ENCODE data around the gene TLR10. TPM values are rescaled to one million over a fixed set of nuclear protein-coding genes. Genes with fewer than 3 reads are reported as not detected.

The TLR10 gene
- total RNA-seq, 4 donors from 2014 or later: not detected

DNA sequence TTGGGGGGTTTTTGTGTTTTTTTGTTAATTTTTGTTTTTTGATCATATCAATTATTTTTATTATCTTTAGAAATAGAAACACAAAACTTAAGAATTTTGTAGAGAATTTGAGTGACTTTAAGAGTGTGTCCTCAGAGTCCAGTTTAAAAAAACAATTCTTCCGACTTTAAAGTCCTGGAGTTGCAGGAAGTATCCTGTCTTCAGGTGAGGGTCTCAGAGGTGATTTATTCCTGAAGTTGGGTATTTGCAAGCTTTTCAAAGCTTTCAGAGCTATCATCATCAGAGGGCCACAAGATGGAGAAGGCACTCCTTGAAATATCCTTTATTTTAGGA lies 23.0 kb downstream of the TLR10 start:
- ATAC-seq (no peak), DNase-seq (no peak)
- TF ChIP-seq, protein P1, sequence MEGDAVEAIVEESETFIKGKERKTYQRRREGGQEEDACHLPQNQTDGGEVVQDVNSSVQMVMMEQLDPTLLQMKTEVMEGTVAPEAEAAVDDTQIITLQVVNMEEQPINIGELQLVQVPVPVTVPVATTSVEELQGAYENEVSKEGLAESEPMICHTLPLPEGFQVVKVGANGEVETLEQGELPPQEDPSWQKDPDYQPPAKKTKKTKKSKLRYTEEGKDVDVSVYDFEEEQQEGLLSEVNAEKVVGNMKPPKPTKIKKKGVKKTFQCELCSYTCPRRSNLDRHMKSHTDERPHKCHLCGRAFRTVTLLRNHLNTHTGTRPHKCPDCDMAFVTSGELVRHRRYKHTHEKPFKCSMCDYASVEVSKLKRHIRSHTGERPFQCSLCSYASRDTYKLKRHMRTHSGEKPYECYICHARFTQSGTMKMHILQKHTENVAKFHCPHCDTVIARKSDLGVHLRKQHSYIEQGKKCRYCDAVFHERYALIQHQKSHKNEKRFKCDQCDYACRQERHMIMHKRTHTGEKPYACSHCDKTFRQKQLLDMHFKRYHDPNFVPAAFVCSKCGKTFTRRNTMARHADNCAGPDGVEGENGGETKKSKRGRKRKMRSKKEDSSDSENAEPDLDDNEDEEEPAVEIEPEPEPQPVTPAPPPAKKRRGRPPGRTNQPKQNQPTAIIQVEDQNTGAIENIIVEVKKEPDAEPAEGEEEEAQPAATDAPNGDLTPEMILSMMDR (IDR thresholded peaks at IDR 0.05 in 4 of 5, conservative IDR thresholded peaks at IDR 0.05 in 1 of 5): no peak
- no peak for TF ChIP-seq POLR2A (IDR thresholded peaks at IDR 0.05)
- Histone ChIP-seq H3K27ac (no peak overlapping the region), H3K4me3 (no peak overlapping the region), H3K27me3 (no peaks in the 10 kb centered on the region), H3K4me1 (no peaks in the 10 kb centered on the region), H3K36me3 (no peaks in the 10 kb centered on the region), H3K9me3 (no peaks in the 10 kb centered on the region)
- in situ Hi-C loops (cut with MboI; ENCODE audit: low sequenced_read_pairs in 4 of 4) (loop anchor here in 2 of 4 donors (5.0 to 25.0 kb wide), 2 partner anchors 98 to 378 kb away; partner anchors contain the start of gene TLR6 (in 2 of the 2)), intact Hi-C loops (cut with DNase I; ENCODE audit: low total_unique reads) (loop anchor here (2.0 to 5.0 kb wide), 3 partner anchors 23 to 375 kb away; partner anchors contain the start of genes TLR10 and TLR6)

DNA sequence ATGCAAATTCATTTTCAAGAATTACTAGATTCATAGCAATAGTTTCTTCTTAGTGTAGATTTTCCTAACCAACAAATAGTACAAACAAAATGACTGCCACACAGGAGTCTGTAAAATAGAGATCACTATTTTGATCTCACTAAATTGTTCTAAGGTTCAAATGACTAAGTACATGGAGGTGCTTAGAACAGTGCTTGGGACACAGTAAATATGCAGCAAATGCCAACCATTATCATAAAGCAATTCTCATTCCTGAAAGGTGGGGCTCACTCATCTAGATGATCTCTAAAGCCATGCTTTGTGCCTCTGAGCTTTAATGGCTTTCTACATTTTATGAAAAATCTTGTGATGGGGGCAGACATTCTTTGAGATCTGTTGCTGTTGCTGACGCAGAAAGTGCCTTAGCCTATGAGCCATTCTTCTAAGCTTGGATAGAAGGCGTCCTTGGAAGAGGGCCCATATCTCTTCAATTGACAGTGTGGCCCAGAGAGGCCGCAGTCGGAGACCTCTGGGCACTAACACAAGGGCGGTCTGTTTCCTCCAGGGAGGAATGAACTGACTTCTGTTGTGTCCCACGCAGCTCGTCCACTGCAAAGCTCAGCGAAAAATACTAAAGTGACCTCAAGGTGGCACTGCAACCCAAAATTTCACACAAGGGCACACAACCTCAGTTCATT lies 23.5 kb downstream of the TLR10 start:
- Histone ChIP-seq H3K27me3 (no peaks in the 10 kb centered on the region), H3K27ac (no peak overlapping the region), H3K4me1 (no peaks in the 10 kb centered on the region), H3K36me3 (no peaks in the 10 kb centered on the region), H3K9me3 (no peaks in the 10 kb centered on the region), H3K4me3 (no peak overlapping the region)
- intact Hi-C loops (cut with DNase I; ENCODE audit: low total_unique reads) (loop anchor here (2.0 to 5.0 kb wide), 3 partner anchors 24 to 376 kb away; partner anchors contain the start of genes TLR10 and TLR6), in situ Hi-C loops (cut with MboI; ENCODE audit: low sequenced_read_pairs in 4 of 4) (loop anchor here in 1 of 4 donors (5.0 to 25.0 kb wide), 2 partner anchors 98 to 378 kb away; partner anchors contain the start of gene TLR6)
- ATAC-seq (peak; percentile 50 to 62), DNase-seq (peak; percentile 23 to 24)
- no peak for TF ChIP-seq POLR2A (IDR thresholded peaks at IDR 0.05)
- TF ChIP-seq, protein P1 (IDR thresholded peaks at IDR 0.05 in 4 of 5, conservative IDR thresholded peaks at IDR 0.05 in 1 of 5): peak; percentile 28 to 66 (median 48)

DNA sequence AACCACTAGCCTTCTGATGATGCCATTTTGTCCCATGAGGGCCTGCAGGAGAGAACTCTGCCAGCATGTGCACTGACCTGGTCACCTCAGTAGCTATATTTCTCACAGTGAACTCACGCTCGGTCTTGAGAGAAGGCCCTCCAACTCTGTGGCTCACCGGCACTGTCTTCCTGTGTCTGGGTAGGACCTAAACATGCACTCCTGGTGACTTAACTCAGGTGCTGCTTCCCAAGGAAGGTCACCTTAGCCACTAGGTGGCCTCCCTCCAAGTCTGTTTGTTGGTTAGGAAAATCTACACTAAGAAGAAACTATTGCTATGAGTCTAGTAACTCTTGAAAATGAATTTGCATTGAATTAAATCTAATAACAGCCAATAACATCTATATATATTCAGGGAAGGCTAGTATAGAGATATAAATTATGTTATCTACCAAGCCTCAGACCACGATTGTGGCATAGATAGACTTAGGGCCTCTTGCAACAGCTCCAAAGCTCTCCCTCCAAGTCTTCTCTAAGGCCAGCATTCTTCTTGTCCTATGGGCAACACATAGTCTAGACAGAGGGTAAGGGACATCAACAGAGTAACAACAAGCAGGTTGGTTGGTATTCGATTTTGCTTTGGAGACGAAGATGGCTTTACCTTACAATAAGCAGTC lies 24.7 kb downstream of the TLR10 start:
- DNase-seq: no peak
- in situ Hi-C loops (cut with MboI; ENCODE audit: low sequenced_read_pairs in 4 of 4): loop anchor here in 1 of 4 donors (5.0 to 25.0 kb wide), 2 partner anchors 99 to 379 kb away; partner anchors contain the start of gene TLR6
- no peak overlapping the region for H3K27ac ChIP-seq
- no peaks in the 10 kb centered on the region for H3K27me3 ChIP-seq
- intact Hi-C loops (cut with DNase I; ENCODE audit: low total_unique reads): loop anchor here (2.0 to 5.0 kb wide), 3 partner anchors 25 to 377 kb away; partner anchors contain the start of genes TLR10 and TLR6
- no peak for TF ChIP-seq POLR2A (IDR thresholded peaks at IDR 0.05)
- TF ChIP-seq, protein P1 (IDR thresholded peaks at IDR 0.05 in 4 of 5, conservative IDR thresholded peaks at IDR 0.05 in 1 of 5): no peak
- H3K4me1 ChIP-seq: no peaks in the 10 kb centered on the region
- H3K9me3 ChIP-seq: no peaks in the 10 kb centered on the region
- ATAC-seq: no peak
- H3K36me3 ChIP-seq: no peaks in the 10 kb centered on the region
- no peak overlapping the region for H3K4me3 ChIP-seq

DNA sequence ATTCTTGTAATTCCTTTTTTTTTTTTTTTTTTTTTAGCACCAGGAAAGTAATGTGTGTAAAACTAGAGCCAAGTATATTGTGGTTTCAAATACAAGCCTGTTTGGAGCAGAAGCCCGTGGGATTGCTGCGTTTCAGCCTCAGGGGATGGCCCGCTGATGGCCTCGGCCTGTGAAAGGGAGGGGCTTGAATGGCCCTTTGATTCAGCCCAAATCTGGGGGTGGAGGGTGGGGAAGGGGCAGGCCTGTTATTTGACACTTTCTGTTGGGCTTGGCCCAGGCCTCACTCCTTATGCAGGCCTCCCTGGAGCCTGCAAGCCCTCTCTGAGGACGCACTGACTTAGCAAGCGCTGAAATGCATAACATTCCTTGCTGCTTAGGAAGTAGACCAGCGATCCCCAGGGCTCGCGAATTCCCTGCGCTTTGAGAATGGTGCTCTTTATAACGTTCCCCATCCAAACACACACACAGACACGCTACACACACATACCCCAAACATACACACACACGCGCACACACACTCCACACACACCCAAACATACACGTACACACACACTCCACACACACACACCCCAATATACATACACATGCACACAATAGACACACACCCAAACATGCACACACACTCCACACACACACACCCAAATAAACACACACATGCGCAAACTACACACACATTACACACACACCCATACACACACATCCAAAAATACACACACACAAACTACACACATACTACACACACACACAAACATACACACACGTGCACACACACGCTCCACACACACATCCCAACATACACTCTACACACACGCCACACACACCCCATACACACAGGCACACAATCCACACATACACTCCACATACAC lies 29.6 kb downstream of the TLR10 start:
- Histone ChIP-seq H3K4me1 (no peaks in the 10 kb centered on the region), H3K9me3 (no peaks in the 10 kb centered on the region), H3K27me3 (no peaks in the 10 kb centered on the region), H3K4me3 (no peak overlapping the region), H3K36me3 (no peaks in the 10 kb centered on the region), H3K27ac (peak overlapping the region in 2 of 4 donors; percentile 38 to 47)
- DNase-seq (peak; percentile 28 to 53), ATAC-seq (peak; percentile 71 to 80)
- intact Hi-C loops (cut with DNase I; ENCODE audit: low total_unique reads): no loop called here
- in situ Hi-C loops (cut with MboI; ENCODE audit: low sequenced_read_pairs in 4 of 4): loop anchor here in 1 of 4 donors (25.0 kb wide), 1 partner anchor 384 kb away; no protein-coding TSS in a partner anchor
- TF ChIP-seq, protein P1 (IDR thresholded peaks at IDR 0.05 in 4 of 5, conservative IDR thresholded peaks at IDR 0.05 in 1 of 5): no peak
- no peak for TF ChIP-seq POLR2A (IDR thresholded peaks at IDR 0.05)
